Measurements from ENCODE around the gene VSTM2L.

The VSTM2L gene

GRCh38 chr20:37936451-37936850 lies 33.5 kb downstream of the VSTM2L start:
- DNase-seq (ENCODE audit: low read depth in 2 of 2, low spot score in 1 of 2), result no peak

DNA sequence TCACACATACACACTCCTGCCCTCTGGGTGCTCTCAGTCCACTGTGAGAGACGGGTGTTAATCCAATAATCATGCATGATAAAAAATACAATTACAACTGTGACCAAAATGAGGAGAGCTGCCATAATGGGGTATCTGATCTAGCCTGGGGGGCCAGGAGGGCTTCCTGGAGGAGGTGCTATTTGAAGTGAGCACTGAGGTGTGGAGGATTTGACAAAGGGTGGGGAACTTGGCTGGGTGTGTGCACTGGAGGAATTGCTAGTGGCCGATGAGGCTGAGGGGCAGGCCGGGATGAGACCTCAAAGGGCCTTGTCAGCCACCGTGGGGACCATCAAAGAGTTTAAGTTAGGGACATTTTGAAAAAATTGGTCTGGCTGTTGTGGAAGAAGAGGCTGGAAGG lies 34.8 kb downstream of the VSTM2L start:
- no peak for DNase-seq (ENCODE audit: low read depth in 2 of 2, low spot score in 1 of 2)

GRCh38 chr20:37938181-37938750 lies 35.3 kb downstream of the VSTM2L start:
- no peak for DNase-seq (ENCODE audit: low read depth in 2 of 2, low spot score in 1 of 2)

DNA sequence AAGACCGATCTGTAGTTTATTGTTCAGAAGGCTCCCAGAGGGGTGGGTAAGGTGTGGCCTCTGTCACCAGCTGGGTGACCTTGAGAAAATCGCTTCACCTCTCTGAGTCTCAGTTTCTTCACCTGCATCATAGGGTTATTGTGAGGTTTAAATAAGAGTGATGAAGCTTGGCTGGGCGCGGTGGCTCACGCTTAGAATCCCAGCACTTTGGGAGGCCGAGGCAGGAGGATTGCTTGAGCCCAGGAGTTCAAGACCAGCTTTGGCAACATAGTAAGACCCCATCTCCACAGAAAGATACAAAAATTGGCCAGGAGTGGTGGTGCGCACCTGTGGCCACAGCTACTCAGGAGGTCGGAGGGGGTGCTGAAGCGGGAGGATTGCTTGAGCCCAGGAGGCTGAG lies 36.0 kb downstream of the VSTM2L start:
- DNase-seq (ENCODE audit: low read depth in 2 of 2, low spot score in 1 of 2), result no peak

DNA sequence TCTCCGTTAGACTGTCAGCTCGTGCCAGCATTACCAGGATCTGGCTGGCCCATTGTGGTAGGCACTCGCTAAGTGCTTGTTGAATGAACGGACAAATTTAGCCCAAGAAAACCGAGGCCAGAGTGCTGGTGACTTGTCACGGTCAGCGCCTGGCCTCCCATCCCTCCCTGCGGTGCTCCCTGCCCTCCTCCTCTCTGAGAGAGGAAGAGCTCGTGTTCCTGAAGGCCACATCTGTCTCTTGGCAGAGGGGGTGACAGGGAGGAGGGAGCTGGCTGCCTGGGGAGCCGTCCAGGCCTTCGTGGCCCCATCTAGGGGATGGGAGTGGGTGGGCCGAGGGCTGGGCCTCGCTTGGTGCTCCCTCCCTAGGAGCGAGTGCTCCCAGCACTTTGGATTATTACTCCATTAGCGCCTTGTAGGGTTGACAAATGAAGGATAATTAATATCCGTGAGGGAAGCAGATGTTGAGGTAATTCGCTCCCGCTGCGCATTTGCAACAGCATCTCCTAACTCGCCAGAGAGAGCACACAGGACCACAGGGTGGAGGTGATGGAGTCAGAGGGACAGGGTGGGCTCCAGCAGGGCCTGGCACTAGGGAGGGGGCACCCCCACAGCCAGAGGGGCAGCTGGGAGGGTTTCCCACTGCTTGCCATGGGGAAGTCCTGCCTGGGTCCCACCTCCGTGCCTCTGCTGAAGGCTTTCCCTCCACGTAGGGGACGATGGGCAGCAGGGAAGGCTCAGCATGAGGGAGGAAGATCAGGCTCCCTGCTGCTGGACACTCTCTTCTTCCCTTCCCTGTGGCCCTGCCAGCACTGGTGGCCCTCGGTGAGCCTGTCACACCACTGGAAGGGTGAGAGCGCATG lies 37.0 kb downstream of the VSTM2L start:
- DNase-seq (ENCODE audit: low read depth in 2 of 2, low spot score in 1 of 2), result no peak

DNA sequence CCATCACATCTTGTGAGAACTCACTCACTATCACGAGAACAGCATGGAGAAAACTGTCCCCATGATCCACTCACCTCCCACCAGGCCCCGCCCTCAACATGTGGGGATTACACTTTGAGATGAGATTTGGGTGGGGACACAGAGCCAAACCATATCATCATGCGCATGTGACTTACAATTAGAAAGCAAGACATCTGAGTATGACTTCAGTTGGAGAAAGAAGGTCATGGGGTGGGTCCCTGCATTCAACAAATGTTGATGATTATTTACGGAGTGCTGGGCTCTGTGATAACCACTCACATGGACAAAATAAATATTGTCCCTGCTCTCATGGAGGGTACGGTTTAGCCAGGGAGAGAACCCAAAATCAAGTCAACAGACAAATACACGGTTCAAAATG lies 37.9 kb downstream of the VSTM2L start:
- no peak for DNase-seq (ENCODE audit: low read depth in 2 of 2, low spot score in 1 of 2)

- no peak for DNase-seq (ENCODE audit: low read depth in 2 of 2, low spot score in 1 of 2)
These were observed 38.4 kb downstream of the VSTM2L start for GRCh38 chr20:37941332-37941731.

GRCh38 chr20:37941992-37942391 lies 39.1 kb downstream of the VSTM2L start:
- DNase-seq (ENCODE audit: low read depth in 2 of 2, low spot score in 1 of 2), result no peak

- no peak for DNase-seq (ENCODE audit: low read depth in 2 of 2, low spot score in 1 of 2)
These were observed 40.1 kb downstream of the VSTM2L start for GRCh38 chr20:37943033-37943432.

- no peak for DNase-seq (ENCODE audit: low read depth in 2 of 2, low spot score in 1 of 2)
These were observed 40.9 kb downstream of the VSTM2L start for GRCh38 chr20:37943501-37944455.

DNA sequence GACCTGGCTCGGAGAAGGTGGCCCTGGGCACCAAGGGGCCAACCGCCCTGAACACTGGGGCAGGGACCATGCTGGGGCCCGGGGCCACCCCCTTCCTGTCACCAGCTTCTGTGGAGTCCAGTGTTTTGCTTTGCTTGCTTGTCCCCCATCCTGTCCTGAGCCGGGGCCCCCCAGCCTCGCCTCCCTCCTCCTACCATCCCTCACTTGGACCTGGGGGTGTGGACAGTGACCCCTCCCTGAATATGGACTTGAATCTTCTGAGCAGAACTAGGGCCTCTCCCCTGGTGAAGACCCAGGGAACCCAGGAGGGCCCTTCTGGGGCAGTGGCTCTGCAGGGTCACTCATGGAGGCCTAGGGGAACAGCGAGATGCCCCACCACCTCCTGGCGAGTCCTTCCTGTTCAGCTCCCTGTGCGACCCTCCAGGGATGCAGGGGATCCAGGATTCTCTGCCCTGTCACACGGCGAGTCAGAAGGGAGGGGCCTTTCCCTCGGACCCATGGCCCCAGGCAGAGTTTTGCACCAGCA lies 41.6 kb downstream of the VSTM2L start:
- DNase-seq (ENCODE audit: low read depth in 2 of 2, low spot score in 1 of 2), result no peak

GRCh38 chr20:37945091-37945547 lies 42.2 kb downstream of the VSTM2L start:
- DNase-seq (ENCODE audit: low read depth in 2 of 2, low spot score in 1 of 2), result no peak

- no peak for DNase-seq (ENCODE audit: low read depth in 2 of 2, low spot score in 1 of 2)
These were observed 44.0 kb downstream of the VSTM2L start for GRCh38 chr20:37946946-37947345.

DNA sequence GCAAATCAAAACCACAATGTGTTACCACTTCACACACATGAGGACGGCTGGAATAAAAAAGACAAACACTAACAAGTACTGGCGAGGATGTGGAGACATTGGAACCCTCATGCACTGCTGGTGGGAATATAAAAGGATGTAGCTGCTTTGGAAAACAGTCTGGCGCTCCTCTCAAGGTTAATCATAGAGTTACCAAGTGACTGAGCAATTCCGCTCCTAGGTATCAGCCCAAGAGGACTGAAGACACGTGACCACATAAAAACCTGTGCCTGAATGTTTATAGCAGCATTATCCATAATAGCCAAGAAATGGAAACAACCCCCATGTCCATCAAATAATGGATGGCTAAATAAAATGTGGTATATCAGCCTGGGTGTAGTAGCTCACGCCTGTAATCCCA lies 45.0 kb downstream of the VSTM2L start:
- no peak for DNase-seq (ENCODE audit: low read depth in 2 of 2, low spot score in 1 of 2)

GRCh38 chr20:37948956-37949355 lies 46.0 kb downstream of the VSTM2L start:
- no peak for DNase-seq (ENCODE audit: low read depth in 2 of 2, low spot score in 1 of 2)

DNA sequence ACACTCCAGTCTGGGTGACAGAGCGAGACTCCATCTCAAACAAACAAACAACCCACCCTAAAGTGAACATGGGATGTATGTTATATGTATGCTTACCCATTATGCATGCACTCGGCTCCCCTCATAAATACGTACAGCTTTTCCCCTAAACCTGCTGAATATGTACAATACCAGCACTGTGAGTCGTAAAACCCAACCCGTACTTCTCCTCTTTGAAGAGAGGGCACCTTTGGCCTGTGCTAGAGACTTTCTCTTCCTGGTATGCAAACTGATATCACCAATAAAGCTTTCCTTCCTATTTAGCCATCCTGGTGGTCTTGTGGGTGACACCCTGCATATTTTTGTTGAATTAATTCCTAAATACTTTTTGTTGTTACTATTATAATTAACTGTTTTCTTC lies 51.3 kb downstream of the VSTM2L start:
- no peak for DNase-seq (ENCODE audit: low read depth in 2 of 2, low spot score in 1 of 2)

DNA sequence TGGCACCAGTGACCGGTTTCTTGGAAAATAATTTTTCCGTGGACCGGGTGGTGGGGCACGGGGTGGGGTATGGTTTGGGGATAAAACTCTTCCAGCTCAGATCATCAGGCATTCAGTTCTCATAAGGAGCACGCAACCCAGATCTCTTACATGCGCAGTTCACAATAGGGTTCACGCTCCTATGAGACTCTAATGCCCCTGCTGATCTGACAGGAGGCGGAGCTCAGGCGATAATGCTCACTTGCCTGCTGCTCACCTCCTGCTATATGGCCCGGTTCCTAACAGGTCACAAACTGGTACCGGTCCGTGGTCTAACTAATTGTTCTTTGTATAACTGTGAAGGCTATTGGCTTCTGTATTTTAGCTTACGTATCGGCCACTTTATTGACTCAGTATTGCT lies 51.7 kb downstream of the VSTM2L start:
- no peak for DNase-seq (ENCODE audit: low read depth in 2 of 2, low spot score in 1 of 2)

- no peak for DNase-seq (ENCODE audit: low read depth in 2 of 2, low spot score in 1 of 2)
These were observed 52.6 kb downstream of the VSTM2L start for GRCh38 chr20:37955511-37955910.

DNA sequence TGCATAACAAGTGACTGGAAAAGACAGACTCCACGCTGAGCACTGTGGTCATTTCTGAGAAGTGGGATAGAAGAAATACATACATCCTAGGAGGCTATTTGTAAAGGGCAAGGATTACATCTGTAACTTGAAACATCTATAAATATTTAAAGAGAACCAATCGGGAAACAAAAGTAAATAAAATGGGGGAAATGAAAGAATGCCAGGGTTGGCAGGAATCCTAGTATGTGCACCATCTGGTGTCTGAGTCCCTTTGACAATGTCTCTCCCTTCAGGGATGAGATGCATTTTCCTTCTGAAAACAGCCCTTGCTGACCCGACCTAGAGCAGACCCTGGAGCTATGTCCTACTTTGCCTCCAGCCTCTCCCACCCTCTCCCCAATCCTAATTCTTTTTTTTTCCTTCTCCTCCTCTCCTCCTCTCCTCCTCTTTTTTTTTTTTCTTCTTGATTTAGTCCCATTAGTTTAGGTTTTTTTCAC lies 53.2 kb downstream of the VSTM2L start:
- DNase-seq (ENCODE audit: low read depth in 2 of 2, low spot score in 1 of 2), result no peak

- no peak for DNase-seq (ENCODE audit: low read depth in 2 of 2, low spot score in 1 of 2)
These were observed 56.1 kb downstream of the VSTM2L start for GRCh38 chr20:37958856-37959520.

DNA sequence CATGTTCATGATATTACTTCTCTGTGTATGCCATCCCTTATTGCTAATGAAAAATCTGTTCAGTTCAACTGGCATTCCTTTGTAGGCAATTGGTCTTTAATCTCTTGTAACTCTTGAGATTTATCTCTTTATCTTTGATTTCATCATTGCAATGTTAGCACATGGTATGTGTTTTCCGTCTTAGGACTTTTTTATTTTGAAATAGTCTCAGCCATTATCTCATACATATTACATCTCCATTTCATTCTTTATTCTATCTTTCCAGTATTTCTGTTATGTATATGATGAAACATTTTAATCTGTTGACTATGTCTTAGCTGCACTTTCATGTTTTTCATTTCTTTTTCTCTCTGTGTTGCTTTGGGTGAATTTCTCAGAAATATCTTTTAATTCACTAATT lies 58.1 kb downstream of the VSTM2L start:
- no peak for DNase-seq (ENCODE audit: low read depth in 2 of 2, low spot score in 1 of 2)
